GM06990 (cell line): ENCODE measurements around the gene TAAR2.
A peak's percentile ranks its signal among the peaks of the same experiment; 100 is the strongest.

Experiments used
- DNase-seq: peaks from one replicate; pipeline ENCODE4 v3.0.0-alpha.2; 2011; ENCODE audit not compliant: insufficient read length; ENCODE audit errors: extremely low read depth
- H3K27me3 ChIP-seq: replicated peaks from 2 replicates; pipeline ENCODE4 v1.6.0; 2011; ENCODE audit warnings: low read length; ENCODE audit not compliant: control insufficient read depth, insufficient read depth
- H3K36me3 ChIP-seq: 2 replicates; pipeline ENCODE4 v1.5.1; 2011; ENCODE audit warnings: low read length; ENCODE audit not compliant: control insufficient read depth, insufficient read depth
- H3K4me3 ChIP-seq: replicated peaks from 2 replicates; pipeline ENCODE4 v1.5.1; 2011; ENCODE audit warnings: low read depth, mild to moderate bottlenecking, control low read depth, low read length
- TF ChIP-seq, protein P1 (sequence below): IDR thresholded peaks from 2 replicates; pipeline ENCODE4 v1.5.1; 2011; ENCODE audit warnings: low read length, control low read depth, mild to moderate bottlenecking, inconsistent platforms; ENCODE audit not compliant: insufficient read depth, poor library complexity, severe bottlenecking

The TAAR2 gene

GRCh38 chr6:132634796-132635195 is 10.7 kb upstream of the TAAR2 start:
- H3K4me3 ChIP-seq: no peak overlapping the region
- TF ChIP-seq, protein P1, sequence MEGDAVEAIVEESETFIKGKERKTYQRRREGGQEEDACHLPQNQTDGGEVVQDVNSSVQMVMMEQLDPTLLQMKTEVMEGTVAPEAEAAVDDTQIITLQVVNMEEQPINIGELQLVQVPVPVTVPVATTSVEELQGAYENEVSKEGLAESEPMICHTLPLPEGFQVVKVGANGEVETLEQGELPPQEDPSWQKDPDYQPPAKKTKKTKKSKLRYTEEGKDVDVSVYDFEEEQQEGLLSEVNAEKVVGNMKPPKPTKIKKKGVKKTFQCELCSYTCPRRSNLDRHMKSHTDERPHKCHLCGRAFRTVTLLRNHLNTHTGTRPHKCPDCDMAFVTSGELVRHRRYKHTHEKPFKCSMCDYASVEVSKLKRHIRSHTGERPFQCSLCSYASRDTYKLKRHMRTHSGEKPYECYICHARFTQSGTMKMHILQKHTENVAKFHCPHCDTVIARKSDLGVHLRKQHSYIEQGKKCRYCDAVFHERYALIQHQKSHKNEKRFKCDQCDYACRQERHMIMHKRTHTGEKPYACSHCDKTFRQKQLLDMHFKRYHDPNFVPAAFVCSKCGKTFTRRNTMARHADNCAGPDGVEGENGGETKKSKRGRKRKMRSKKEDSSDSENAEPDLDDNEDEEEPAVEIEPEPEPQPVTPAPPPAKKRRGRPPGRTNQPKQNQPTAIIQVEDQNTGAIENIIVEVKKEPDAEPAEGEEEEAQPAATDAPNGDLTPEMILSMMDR: no peak
- no peak for DNase-seq
- H3K27me3 ChIP-seq: no peaks in the 10 kb centered on the region; the same call in 1 of the 2 replicates
- no peaks in the 10 kb centered on the region for H3K36me3 ChIP-seq

DNA sequence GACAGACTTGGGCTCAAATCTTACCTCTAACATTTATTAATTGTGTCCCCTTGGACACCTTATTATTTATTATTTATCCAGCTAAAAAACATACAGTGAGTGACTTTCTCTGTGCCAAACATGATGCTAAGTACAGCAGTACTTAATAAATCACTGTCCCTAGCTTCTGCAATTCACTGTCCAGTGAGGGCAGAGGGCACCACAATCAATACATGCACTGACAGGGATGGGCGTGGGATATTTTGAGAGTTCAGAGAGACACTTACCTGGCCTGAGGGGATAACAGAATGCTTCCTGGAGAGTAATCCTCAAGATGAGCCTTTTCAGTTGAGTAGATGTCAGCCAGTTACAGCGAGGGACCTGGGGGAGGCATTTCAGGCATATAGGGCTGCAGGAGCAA is 9.3 kb upstream of the TAAR2 start:
- TF ChIP-seq, protein P1: no peak
- Histone ChIP-seq H3K4me3 (no peak overlapping the region), H3K36me3 (no peaks in the 10 kb centered on the region), H3K27me3 (no peaks in the 10 kb centered on the region; the same call in 1 of the 2 replicates)
- DNase-seq: no peak

DNA sequence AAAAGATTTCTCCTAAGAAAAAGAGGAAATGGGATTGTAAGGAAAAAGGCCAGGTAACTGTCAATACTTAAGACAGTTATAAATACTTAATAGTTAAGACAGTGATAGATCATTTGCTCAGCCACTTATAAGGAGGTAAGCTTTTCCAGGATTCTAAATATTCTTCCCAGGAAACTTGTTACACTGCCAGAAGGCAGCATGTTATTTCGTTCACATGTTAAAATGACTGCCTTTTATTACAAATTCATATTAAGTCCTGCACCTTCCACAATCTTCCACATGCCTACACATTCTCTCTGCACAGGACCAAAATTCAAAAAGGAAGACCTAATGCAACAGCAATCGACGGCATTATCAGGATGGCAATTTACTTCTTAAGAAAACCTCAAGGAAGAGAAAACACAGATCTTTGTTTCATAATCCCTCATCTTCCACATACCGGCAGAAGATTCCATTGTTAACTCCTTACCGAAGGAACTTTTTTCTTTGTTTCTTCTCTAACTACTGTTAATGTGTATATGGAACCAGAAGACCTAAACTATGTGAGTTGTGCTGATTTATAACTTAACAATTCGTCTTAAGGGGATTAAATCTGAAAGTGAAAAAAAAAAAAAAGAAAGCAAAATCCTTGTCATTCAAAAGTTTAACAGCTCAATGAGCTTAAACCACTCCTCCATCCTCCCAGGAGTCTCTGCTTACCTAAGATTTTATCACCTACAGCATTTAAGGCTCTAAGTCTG is 799 bp downstream of the TAAR2 start:
- no peak for DNase-seq
- Histone ChIP-seq H3K36me3 (no peaks in the 10 kb centered on the region), H3K4me3 (no peak overlapping the region), H3K27me3 (no peaks in the 10 kb centered on the region)
- TF ChIP-seq, protein P1: no peak

GRCh38 chr6:132616677-132617076 is 7.4 kb downstream of the TAAR2 start:
- no peak for DNase-seq
- Histone ChIP-seq H3K36me3 (no peaks in the 10 kb centered on the region), H3K27me3 (no peaks in the 10 kb centered on the region), H3K4me3 (no peak overlapping the region)
- TF ChIP-seq, protein P1: no peak

DNA sequence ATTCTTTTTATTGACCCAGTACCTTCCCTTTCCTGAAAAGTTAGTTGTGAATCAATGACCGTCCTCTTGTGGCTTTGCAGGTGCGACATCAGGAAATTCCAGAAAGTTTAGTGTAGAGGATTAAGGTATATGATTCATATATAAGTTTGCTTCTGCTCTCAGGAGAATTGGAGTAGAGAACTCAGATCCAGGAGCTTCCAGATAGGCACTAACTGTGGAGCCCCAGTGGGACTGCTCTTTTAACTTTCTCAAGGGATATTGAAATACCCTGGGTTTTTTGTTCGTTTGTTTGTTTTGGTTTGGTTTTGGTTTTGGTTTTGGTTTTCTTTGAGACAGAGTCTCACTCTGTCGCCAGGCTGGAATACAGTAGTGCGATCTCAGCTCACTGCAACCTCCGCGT is 9.5 kb downstream of the TAAR2 start:
- Histone ChIP-seq H3K27me3 (no peaks in the 10 kb centered on the region), H3K4me3 (peak overlapping the region; percentile 28; the same call in 1 of the 2 replicates), H3K36me3 (no peaks in the 10 kb centered on the region)
- no peak for DNase-seq
- TF ChIP-seq, protein P1: no peak
